ENCODE measurements around the gene SLC1A1.

DNA sequence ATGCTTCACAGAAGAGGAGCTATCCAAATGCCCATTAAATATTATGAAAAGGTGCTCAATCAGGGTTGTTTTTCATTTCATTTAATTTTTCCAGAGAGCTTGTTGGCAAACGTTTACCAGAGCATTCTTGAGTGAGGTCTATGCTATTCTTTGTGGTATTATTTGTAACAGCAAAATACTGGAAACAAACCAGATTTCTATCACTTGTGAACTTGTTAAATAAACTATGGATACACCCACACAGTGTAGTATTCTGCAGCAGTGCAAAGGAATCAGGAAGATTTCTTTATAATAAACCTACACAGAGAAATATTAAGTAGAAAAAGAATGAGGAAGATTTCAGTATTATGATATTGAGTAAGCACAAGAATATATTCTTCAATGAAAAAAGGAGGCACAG is 15.0 kb upstream of the SLC1A1 start:
- TF ChIP-seq, protein P1, sequence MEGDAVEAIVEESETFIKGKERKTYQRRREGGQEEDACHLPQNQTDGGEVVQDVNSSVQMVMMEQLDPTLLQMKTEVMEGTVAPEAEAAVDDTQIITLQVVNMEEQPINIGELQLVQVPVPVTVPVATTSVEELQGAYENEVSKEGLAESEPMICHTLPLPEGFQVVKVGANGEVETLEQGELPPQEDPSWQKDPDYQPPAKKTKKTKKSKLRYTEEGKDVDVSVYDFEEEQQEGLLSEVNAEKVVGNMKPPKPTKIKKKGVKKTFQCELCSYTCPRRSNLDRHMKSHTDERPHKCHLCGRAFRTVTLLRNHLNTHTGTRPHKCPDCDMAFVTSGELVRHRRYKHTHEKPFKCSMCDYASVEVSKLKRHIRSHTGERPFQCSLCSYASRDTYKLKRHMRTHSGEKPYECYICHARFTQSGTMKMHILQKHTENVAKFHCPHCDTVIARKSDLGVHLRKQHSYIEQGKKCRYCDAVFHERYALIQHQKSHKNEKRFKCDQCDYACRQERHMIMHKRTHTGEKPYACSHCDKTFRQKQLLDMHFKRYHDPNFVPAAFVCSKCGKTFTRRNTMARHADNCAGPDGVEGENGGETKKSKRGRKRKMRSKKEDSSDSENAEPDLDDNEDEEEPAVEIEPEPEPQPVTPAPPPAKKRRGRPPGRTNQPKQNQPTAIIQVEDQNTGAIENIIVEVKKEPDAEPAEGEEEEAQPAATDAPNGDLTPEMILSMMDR (IDR thresholded peaks at IDR 0.05), result no peak
- no peak for TF ChIP-seq POLR2A (IDR thresholded peaks at IDR 0.05)

All from uterus (tissue), 2 donors.